Ramos (cell line): Measurements from ENCODE around the gene RFX4.
"Not testable (repeated sequence)": the region's sequence is repeated elsewhere in the genome, so short reads cannot be mapped to it uniquely, and the experiment has no call there.

Experiments
- in situ Hi-C: fragments of 300-500 bp; cut with MboI; formaldehyde crosslinking; loops from one replicate; pipeline ENCODE4 v1.14.3; 2022; ENCODE audit warnings: low sequenced_read_pairs; ENCODE audit not compliant: unreplicated experiment

Gene RFX4

DNA sequence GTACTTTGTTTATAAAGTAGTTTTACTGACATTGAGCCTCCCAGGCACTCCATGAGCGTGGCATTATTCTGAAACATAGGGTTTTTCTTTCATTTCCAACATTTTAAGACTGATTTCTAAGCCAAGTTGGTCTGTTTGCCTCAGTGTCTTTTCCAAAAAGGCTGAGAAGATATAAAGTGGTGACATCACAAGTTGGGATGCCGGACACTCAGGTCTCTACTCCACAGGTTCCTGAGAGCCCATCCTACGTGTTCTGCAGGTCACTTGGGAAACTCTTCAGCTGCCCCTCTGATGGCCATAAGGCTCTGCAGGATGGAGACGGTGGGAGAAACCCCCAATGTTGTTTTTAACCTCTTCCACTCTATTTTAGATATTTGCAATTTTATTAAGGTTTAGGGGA is 6.0 kb downstream of the RFX4 start:
- in situ Hi-C loops = no loop called here

GRCh38 chr12:106590601-106591000 is 7.8 kb downstream of the RFX4 start:
- in situ Hi-C loops = no loop called here

GRCh38 chr12:106594447-106594846 is 11.6 kb downstream of the RFX4 start:
- in situ Hi-C loops = no loop called here

DNA sequence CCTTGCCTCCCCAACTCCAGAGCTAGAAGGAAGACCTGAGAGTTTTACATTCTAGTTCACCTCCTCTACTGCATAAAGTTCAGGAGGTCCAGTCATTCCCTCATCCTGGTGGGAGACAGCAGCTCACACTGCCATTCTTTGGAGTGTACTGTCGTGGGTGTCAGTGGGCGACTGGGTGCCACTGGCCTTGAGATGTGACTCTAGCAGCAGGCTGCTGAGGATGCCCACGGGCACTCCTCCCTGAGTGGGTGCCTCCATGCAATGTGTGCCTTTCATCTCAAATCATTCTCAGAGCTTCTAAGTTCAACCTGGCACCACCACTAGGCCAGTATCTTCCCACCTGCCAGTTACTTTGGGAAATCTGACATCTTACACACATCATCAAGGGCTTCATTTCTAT is 12.5 kb downstream of the RFX4 start:
- in situ Hi-C loops = no loop called here

- in situ Hi-C loops = no loop called here
These were observed 15.2 kb downstream of the RFX4 start for GRCh38 chr12:106598003-106598402.

- in situ Hi-C loops = no loop called here
These were observed 16.5 kb downstream of the RFX4 start for GRCh38 chr12:106599302-106599701.

- in situ Hi-C loops = no loop called here
These were observed 17.7 kb downstream of the RFX4 start for GRCh38 chr12:106600503-106600902.

DNA sequence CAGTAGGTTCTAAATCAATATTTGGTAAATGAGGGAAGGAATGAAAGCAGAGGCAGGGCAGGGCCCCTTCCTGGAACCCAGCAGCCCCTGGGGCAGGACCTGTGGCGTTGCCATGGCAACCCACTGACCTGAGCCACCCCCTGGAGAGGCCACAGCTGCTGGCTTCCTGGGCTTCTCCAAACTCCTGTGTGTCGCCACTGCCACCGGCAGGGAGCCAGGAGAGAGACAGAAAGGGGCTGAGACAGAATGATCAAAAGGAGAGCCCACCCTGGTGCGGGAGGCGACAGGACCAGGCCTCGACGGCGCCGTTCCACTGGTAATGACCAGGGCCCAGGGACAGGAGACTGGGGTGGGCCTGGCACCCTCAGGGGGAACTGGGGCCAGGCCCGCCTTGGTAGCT is 18.2 kb downstream of the RFX4 start:
- in situ Hi-C loops = no loop called here

- in situ Hi-C loops = no loop called here
These were observed 18.7 kb downstream of the RFX4 start for GRCh38 chr12:106601496-106601895.

DNA sequence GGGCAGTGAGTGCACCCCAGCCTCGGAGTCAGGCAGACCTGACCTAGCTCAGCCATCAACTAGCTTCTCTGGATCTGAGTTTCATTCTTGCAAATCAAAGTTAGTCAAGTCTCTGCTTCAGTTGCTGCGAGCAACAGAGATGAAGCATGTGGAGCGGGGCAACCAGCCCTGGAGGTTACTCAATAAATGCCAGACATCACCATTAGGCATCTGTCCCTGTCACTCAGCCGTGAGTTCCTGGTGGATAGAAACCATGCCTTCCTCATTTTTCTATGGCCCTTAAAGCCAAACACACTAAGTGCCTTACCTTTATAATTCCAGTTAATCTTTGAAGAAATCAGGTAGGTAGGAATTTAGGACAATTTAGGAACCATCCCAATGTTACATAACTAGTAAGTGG is 19.3 kb downstream of the RFX4 start:
- in situ Hi-C loops = no loop called here

DNA sequence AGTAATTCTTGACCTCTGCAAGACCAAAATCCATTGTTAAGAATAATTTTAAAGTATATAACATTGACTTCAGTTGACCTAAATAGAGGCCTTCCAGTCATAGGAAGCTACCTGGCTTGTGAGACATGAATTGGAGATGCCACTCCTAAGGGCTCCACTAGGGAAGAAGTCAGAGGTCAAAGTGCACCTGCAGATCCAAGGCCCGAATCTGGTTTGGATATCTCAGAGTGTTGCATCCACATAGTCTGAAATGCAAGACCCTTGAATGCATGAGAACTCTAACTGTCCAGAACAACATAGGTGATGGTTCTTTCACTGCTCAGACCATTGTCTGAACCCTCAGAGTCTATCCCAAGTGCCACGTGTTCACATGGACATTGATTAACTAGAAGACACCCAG is 22.4 kb downstream of the RFX4 start:
- in situ Hi-C loops = no loop called here

DNA sequence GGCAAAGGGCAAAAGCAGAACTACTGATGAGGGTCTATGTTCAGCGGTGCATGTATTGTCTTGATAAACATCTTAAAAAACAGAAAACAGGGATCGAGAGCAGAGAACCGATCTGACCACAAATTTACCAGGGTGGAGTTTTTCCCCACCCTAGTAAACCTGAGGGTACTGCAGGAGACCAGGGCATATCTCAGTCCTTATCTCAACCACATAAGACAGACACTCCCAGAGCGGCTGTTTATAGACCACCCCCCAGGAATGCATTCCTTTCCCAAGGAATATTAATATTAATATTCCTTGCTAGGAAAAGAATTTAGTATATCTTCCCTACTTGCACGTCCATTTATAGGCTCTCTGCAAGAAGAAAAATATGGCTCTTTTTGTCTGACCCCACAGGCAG is 37.8 kb downstream of the RFX4 start:
- in situ Hi-C loops = not testable (repeated sequence)

DNA sequence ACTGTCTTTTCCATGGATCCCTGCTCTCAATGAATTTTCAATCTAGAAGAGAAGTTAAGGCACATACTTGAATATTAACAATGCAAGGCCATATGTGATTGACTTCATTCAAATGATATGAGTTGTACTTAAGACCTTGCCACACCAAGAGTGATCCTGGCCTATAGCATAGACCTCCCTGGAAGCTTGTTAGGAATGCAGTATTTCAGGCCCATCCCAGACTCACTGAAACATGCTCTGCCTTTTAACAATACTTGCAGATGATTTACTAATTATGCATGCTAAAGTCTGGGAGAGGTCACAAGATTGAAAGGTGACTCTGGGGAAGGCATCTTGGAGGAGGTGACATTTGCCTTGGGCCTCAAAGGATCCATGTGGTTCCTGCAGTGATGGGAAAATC is 43.2 kb downstream of the RFX4 start:
- in situ Hi-C loops = no loop called here

- in situ Hi-C loops = no loop called here
These were observed 47.2 kb downstream of the RFX4 start for GRCh38 chr12:106629797-106630659.

- in situ Hi-C loops = no loop called here
These were observed 48.3 kb downstream of the RFX4 start for GRCh38 chr12:106631150-106631549.

DNA sequence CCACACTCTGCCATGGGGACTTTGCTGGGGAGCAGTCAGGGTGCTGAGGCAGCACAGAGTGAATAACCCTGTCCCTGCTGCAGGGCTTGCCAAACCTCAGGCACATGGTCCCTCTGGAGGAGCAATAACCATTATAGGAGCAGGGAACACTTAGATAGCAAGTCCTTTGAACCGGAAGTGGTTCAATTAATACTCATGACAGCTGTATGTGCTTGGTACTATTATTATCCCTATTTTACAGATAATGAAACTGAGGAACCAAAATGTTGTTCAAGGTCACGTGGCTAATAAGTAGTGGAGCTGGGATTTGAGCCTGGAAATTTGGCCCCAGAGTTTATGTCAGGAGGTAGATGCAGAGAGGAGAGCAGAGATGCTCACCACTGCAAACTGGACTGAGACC is 49.0 kb downstream of the RFX4 start:
- in situ Hi-C loops = no loop called here

GRCh38 chr12:106632797-106633450 is 50.1 kb downstream of the RFX4 start:
- in situ Hi-C loops = no loop called here

DNA sequence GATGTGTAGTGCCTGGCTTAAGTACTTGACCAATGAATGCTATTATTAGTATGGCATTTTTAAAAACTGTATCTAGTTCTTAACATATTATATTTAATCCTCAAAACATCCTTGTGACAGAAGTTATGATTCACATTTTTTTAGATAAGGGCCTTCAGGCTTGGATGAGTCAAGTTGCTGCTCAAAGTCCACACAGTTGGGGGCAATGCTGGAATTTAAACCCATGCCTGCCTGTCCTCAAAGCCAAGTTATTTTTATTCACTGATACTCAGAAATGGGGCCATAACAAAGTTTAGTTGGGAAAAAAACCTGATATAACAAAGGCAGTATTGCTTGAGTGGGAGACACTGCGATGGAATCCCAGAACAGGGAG is 50.6 kb downstream of the RFX4 start:
- in situ Hi-C loops = no loop called here

GRCh38 chr12:106634206-106634605 is 51.4 kb downstream of the RFX4 start:
- in situ Hi-C loops = no loop called here

DNA sequence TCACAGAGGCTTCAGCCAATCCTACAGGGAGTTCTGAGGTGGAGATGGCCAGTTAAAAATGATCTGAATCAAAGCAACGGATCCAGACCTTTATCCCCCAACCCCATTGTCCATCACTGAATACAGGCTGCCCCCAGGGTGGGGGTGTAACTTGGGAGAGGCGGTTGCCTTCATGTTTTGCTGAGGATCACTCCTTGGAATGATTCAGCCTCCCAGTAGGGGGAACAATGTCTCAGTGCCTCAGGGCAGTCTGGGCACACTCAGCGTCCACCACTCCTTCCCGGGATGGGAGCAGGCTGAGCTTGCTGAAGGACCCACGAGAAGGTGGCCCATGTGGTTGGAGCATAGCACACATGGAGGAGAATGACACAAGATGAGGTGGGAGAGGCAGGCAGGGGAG is 60.2 kb downstream of the RFX4 start:
- in situ Hi-C loops = no loop called here

DNA sequence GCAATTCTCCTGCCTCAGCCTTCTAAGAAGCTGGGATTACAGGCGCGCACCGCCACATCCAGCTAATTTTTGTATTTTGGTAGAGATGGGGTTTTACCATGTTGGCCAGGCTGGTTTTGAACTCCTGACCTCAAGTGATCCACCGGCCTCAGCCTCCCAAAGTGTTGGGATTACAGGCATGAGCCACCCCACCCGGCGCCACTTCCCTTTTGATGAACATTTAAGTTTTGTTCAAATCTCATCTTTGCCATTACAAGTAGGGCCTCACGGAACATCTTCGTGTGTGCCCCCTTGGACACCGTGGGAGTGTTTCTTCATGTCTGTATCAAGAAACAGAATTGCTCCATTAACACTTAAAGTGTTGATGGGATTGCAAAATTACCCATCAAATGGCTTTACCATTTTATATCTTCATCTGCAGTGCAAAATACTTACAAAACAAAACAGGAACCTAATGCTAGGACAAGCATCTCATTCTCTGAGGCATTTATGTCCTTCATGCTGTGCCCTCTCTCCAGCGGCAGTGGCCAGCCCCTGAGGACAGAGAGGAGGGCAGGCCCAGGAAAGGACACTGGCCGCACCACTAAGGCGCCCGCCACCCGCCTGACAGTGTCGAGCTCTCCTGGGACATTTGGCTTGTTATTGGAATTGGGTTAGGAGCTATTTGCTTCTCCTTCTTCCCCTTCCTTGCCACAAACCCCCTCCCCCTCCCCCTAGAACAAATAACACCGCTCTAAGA is 61.7 kb downstream of the RFX4 start:
- in situ Hi-C loops = no loop called here
